Measurements from ENCODE around the gene PARP14. TPM values are rescaled to one million over a fixed set of nuclear protein-coding genes. Genes with fewer than 3 reads are reported as not detected.

Gene PARP14
- total RNA-seq, 1 experiment from 2014 or later = 23.8 TPM

GRCh38 chr3:122677216-122677615 is 3.4 kb upstream of the PARP14 start:
- POLR2A ChIA-PET = no interaction called here

DNA sequence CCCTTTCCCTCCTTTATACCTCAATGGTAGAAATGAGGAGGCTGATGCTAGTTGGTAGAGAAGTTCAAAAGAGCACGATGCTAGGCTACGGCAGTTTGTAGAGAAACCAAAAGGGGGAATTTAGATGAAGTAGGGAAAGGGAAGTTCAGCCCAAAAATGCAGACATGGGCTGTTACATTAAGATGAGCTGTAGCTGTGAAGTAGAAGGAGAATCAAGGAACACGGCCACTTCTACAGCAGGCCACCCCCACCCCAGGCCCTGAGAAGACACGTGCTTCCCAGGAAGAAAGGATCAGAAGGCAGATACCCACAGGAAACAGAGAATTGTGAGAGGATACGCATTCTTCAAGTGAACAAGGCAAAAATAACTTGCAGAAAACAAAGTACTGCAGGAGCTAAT is 2.1 kb upstream of the PARP14 start:
- intact Hi-C loops (cut with micrococcal nuclease; ENCODE audit: unreplicated experiment) = loop anchor here (5.0 kb wide), 1 partner anchor 296 kb away; the partner anchor contains the start of genes FAM162A and MIX23
- CTCF ChIA-PET = interaction anchor here (0.6 to 2.3 kb wide), 4 partner anchors 77 to 249 kb away, joined by 3 to 10 read pairs (median 4); partner anchors contain the start of genes DTX3L and PARP9
- Mint-ChIP-seq H3K27me3 (ENCODE audit: insufficient read depth, unreplicated experiment) (no peaks in the 10 kb centered on the region), H3K4me1 (ENCODE audit: low read depth, unreplicated experiment) (peaks cover 24% of the 10 kb centered on the region), H3K9me3 (ENCODE audit: unreplicated experiment) (no peaks in the 10 kb centered on the region), H3K27ac (ENCODE audit: unreplicated experiment) (no peak overlapping the region), H3K36me3 (ENCODE audit: insufficient read depth, unreplicated experiment) (peaks cover 7% of the 10 kb centered on the region), H3K4me3 (ENCODE audit: unreplicated experiment) (no peak overlapping the region)
- POLR2A ChIA-PET = interaction anchor here (0.7 kb wide), 1 partner anchor 164 kb away, joined by 3 read pairs; the partner anchor contains the start of gene KPNA1
- no peak for DNase-seq
- peaks cover 5% of the 10 kb centered on the region; the same call in 1 of the 2 replicates for H3K4me1 ChIP-seq
- no TSS peak for BruUV-seq (replicated peaks)
- TF ChIP-seq, protein P1, sequence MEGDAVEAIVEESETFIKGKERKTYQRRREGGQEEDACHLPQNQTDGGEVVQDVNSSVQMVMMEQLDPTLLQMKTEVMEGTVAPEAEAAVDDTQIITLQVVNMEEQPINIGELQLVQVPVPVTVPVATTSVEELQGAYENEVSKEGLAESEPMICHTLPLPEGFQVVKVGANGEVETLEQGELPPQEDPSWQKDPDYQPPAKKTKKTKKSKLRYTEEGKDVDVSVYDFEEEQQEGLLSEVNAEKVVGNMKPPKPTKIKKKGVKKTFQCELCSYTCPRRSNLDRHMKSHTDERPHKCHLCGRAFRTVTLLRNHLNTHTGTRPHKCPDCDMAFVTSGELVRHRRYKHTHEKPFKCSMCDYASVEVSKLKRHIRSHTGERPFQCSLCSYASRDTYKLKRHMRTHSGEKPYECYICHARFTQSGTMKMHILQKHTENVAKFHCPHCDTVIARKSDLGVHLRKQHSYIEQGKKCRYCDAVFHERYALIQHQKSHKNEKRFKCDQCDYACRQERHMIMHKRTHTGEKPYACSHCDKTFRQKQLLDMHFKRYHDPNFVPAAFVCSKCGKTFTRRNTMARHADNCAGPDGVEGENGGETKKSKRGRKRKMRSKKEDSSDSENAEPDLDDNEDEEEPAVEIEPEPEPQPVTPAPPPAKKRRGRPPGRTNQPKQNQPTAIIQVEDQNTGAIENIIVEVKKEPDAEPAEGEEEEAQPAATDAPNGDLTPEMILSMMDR (IDR thresholded peaks at IDR 0.05; ENCODE audit: insufficient read depth in 1 of 2, low read depth in 1 of 2, low read length in 1 of 2, severe bottlenecking in 1 of 2, unreplicated experiment in 1 of 2) = no peak
- H3K36me3 ChIP-seq (ENCODE audit: control insufficient read depth, insufficient read depth, low read length) = no peaks in the 10 kb centered on the region
- H3K9me3 ChIP-seq = no peaks in the 10 kb centered on the region
- H3K4me3 ChIP-seq (ENCODE audit: low read depth, low read length) = no peak overlapping the region
- no peaks in the 10 kb centered on the region for H3K27me3 ChIP-seq (replicated peaks; ENCODE audit: control insufficient read depth, insufficient read depth, low read length)

More at GRCh38 chr3:122677216-122677615, 3.4 kb upstream of the PARP14 start:
- H3K36me3 Mint-ChIP-seq (ENCODE audit: insufficient read depth, unreplicated experiment) = peaks cover 7% of the 10 kb centered on the region
- no peak overlapping the region for H3K27ac Mint-ChIP-seq (ENCODE audit: unreplicated experiment)
- H3K27me3 Mint-ChIP-seq (ENCODE audit: insufficient read depth, unreplicated experiment) = no peaks in the 10 kb centered on the region
- H3K4me3 Mint-ChIP-seq (ENCODE audit: unreplicated experiment) = no peak overlapping the region
- BruUV-seq (replicated peaks) = no TSS peak
- H3K4me1 Mint-ChIP-seq (ENCODE audit: low read depth, unreplicated experiment) = peaks cover 24% of the 10 kb centered on the region
- H3K4me3 ChIP-seq (ENCODE audit: low read depth, low read length) = no peak overlapping the region
- intact Hi-C loops (cut with micrococcal nuclease; ENCODE audit: unreplicated experiment) = loop anchor here (5.0 kb wide), 1 partner anchor 295 kb away; the partner anchor contains the start of genes FAM162A and MIX23
- H3K36me3 ChIP-seq (ENCODE audit: control insufficient read depth, insufficient read depth, low read length) = no peaks in the 10 kb centered on the region
- TF ChIP-seq, protein P1 (IDR thresholded peaks at IDR 0.05; ENCODE audit: insufficient read depth in 1 of 2, low read depth in 1 of 2, low read length in 1 of 2, severe bottlenecking in 1 of 2, unreplicated experiment in 1 of 2) = no peak
- peaks cover 5% of the 10 kb centered on the region; the same call in 1 of the 2 replicates for H3K4me1 ChIP-seq
- H3K9me3 Mint-ChIP-seq (ENCODE audit: unreplicated experiment) = no peaks in the 10 kb centered on the region
- CTCF ChIA-PET = no interaction called here
- no peaks in the 10 kb centered on the region for H3K9me3 ChIP-seq
- DNase-seq = no peak
- no peaks in the 10 kb centered on the region for H3K27me3 ChIP-seq (replicated peaks; ENCODE audit: control insufficient read depth, insufficient read depth, low read length)

- Mint-ChIP-seq H3K27me3 (ENCODE audit: insufficient read depth, unreplicated experiment) (no peaks in the 10 kb centered on the region), H3K9me3 (ENCODE audit: unreplicated experiment) (no peaks in the 10 kb centered on the region), H3K4me3 (ENCODE audit: unreplicated experiment) (peak overlapping the region; percentile 89), H3K36me3 (ENCODE audit: insufficient read depth, unreplicated experiment) (peaks cover 7% of the 10 kb centered on the region), H3K4me1 (ENCODE audit: low read depth, unreplicated experiment) (peaks cover 24% of the 10 kb centered on the region), H3K27ac (ENCODE audit: unreplicated experiment) (peak overlapping the region; percentile 78)
- Histone ChIP-seq H3K27me3 (replicated peaks; ENCODE audit: control insufficient read depth, insufficient read depth, low read length) (no peaks in the 10 kb centered on the region), H3K9me3 (no peaks in the 10 kb centered on the region), H3K4me1 (peaks cover 5% of the 10 kb centered on the region; the same call in 1 of the 2 replicates), H3K4me3 (ENCODE audit: low read depth, low read length) (no peak overlapping the region), H3K36me3 (ENCODE audit: control insufficient read depth, insufficient read depth, low read length) (no peaks in the 10 kb centered on the region)
- DNase-seq = peak; percentile 78 to 79
- no TSS peak for BruUV-seq (replicated peaks)
- POLR2A ChIA-PET = interaction anchor here (0.5 to 0.7 kb wide), 2 partner anchors 165 to 166 kb away, joined by 3 read pairs; partner anchors contain the start of gene KPNA1
- CTCF ChIA-PET = interaction anchor here (0.6 to 2.3 kb wide), 8 partner anchors 10 to 295 kb away, joined by 3 to 10 read pairs (median 5); partner anchors contain the start of genes DTX3L, FAM162A, PARP9 and WDR5B
- TF ChIP-seq, protein P1 (IDR thresholded peaks at IDR 0.05; ENCODE audit: insufficient read depth in 1 of 2, low read depth in 1 of 2, low read length in 1 of 2, severe bottlenecking in 1 of 2, unreplicated experiment in 1 of 2) = peak; percentile 68 to 76
- intact Hi-C loops (cut with micrococcal nuclease; ENCODE audit: unreplicated experiment) = loop anchor here (1.0 to 5.0 kb wide), 5 partner anchors 115 to 297 kb away; partner anchors contain the start of genes DTX3L, FAM162A, MIX23 and PARP9
Observed at GRCh38 chr3:122679085-122679881, 1.4 kb upstream of the PARP14 start.

All from Caco-2 (cell line).